Nephron (organoid): Measurements from ENCODE around the gene UBE3B.
A peak's percentile ranks its signal among the peaks of the same experiment; 100 is the strongest.

Experiments
- H3K27ac Mint-ChIP-seq, 3 experiments: 2 replicates each; pipeline ENCODE4 v1.8.0; 2020; ENCODE audit warnings: mixed read lengths in 3 of 3, mild to moderate bottlenecking in 2 of 3, moderate library complexity in 1 of 3
- H3K27me3 Mint-ChIP-seq: 2 replicates; pipeline ENCODE4 v1.8.0; 2021; ENCODE audit warnings: low read depth, mild to moderate bottlenecking, moderate library complexity, mixed read lengths
- H3K36me3 Mint-ChIP-seq: 2 replicates; pipeline ENCODE4 v1.8.0; 2020; ENCODE audit warnings: low read depth, mixed read lengths
- H3K4me1 Mint-ChIP-seq: 2 replicates; pipeline ENCODE4 v1.8.0; 2020; ENCODE audit warnings: mixed read lengths
- H3K4me3 Mint-ChIP-seq, 3 experiments: 2 replicates each; pipeline ENCODE4 v1.8.0; 2020; ENCODE audit warnings: mild to moderate bottlenecking in 3 of 3, mixed read lengths in 3 of 3, moderate library complexity in 2 of 3
- H3K9me3 Mint-ChIP-seq: 2 replicates; pipeline ENCODE4 v1.8.0; 2020; ENCODE audit warnings: mixed read lengths
- CTCF ChIP-seq, 3 experiments: fragments of 200-600 bp; sonication (generic); IDR thresholded peaks; one replicate each; pipeline ENCODE4 v1.5.0; 2021; ENCODE audit warnings: antibody characterized with exemption in 3 of 3; ENCODE audit not compliant: unreplicated experiment in 3 of 3

Gene UBE3B

GRCh38 chr12:109566424-109566823 is 89.0 kb downstream of the UBE3B start:
- no peaks in the 10 kb centered on the region for H3K9me3 Mint-ChIP-seq
- peaks cover 3% of the 10 kb centered on the region for H3K27me3 Mint-ChIP-seq
- TF ChIP-seq CTCF (IDR thresholded peaks at IDR 0.05; ENCODE audit: unreplicated experiment in 3 of 3) = no peak
- no peak overlapping the region for H3K27ac Mint-ChIP-seq
- H3K4me3 Mint-ChIP-seq = no peak overlapping the region
- peaks cover 27% of the 10 kb centered on the region for H3K36me3 Mint-ChIP-seq
- no peaks in the 10 kb centered on the region for H3K4me1 Mint-ChIP-seq

DNA sequence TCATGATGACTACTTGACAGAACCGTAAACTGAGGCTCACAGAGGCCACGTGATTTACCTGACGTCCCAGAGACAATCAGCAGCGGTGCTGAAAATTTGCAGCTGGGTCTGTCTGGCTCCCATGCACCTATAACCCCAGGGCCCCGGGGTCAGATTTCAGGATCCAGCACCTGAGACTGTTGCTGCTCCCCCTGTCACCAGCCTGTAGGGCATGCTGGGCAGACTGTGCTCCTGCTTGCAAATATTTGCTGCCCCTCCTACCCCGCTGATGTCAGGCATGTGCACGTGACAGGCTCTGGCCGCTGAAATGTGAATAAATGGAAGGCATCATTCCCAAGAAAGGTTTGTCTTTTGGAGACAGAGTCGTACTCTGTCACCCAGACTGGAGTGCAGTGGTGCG is 89.9 kb downstream of the UBE3B start:
- H3K4me1 Mint-ChIP-seq = no peaks in the 10 kb centered on the region
- H3K27ac Mint-ChIP-seq = no peak overlapping the region
- H3K4me3 Mint-ChIP-seq = no peak overlapping the region
- TF ChIP-seq CTCF (IDR thresholded peaks at IDR 0.05; ENCODE audit: unreplicated experiment in 3 of 3) = no peak
- H3K36me3 Mint-ChIP-seq = peaks cover 23% of the 10 kb centered on the region
- no peaks in the 10 kb centered on the region for H3K27me3 Mint-ChIP-seq
- H3K9me3 Mint-ChIP-seq = no peaks in the 10 kb centered on the region

DNA sequence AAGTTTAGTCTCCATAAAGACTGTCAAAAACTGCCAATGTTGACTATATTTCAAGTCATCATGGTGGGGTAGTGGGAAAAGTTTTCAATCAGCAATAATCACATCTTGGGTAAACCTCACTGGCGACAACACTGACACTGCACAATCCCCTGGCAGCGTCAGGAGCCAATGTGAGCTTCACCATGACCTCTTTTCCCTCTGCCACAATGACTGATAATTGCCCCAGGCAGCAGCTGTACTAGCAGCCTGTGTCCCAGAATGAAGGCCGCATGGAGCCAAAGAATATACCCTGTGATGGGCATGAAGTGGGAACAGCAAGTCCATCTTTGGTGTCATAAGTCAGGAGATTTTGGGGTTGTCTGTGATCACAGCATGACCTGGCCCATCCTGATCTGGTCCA is 90.5 kb downstream of the UBE3B start:
- H3K4me3 Mint-ChIP-seq = no peak overlapping the region
- no peaks in the 10 kb centered on the region for H3K9me3 Mint-ChIP-seq
- no peak for TF ChIP-seq CTCF (IDR thresholded peaks at IDR 0.05; ENCODE audit: unreplicated experiment in 3 of 3)
- peaks cover 6% of the 10 kb centered on the region for H3K4me1 Mint-ChIP-seq
- no peaks in the 10 kb centered on the region for H3K27me3 Mint-ChIP-seq
- H3K27ac Mint-ChIP-seq = no peak overlapping the region
- peaks cover 18% of the 10 kb centered on the region for H3K36me3 Mint-ChIP-seq

GRCh38 chr12:109568486-109568885 is 91.1 kb downstream of the UBE3B start:
- Mint-ChIP-seq H3K4me1 (peaks cover 10% of the 10 kb centered on the region), H3K27ac (no peak overlapping the region), H3K27me3 (no peaks in the 10 kb centered on the region), H3K36me3 (peaks cover 18% of the 10 kb centered on the region), H3K4me3 (no peak overlapping the region), H3K9me3 (no peaks in the 10 kb centered on the region)
- no peak for TF ChIP-seq CTCF (IDR thresholded peaks at IDR 0.05; ENCODE audit: unreplicated experiment in 3 of 3)

DNA sequence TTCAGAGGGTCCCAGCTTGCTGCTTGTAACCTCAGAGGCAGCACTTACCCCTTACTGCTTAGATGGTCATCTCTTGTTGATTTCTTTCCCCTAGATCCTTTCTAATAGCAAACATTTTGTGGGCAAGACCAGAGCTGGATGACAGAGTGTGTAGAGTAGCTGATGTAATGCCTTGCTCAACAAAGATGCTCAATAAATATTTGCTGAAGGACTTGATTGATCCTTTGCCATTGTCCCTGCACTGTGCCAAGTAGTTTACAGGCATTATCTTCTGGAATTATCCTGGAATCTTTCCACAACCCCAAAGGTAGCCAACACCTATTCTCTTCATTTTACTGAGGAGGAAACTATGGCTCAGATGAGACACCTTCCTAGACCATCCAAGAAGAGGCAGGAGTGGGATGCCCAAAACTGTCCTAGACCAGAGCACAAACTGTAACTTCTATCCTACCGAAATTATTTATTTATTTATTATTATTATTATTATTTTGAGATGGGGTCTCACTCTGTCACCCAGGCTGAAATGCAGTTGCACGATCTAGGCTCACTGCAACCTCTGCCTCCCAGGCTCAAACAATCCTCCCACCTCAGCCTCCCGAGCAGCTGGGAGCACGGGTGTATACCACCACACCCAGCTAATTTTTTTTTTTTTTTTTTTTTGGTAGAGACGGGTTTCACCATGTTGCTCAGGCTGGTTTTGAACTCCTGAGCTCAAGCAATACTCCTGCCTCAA is 94.5 kb downstream of the UBE3B start:
- Mint-ChIP-seq H3K27ac (peak overlapping the region in 1 of 3 experiments; percentile 38), H3K4me3 (peak overlapping the region; percentile 31 to 56 (median 51)), H3K9me3 (no peaks in the 10 kb centered on the region), H3K27me3 (no peaks in the 10 kb centered on the region), H3K4me1 (peaks cover 25% of the 10 kb centered on the region), H3K36me3 (peaks cover 21% of the 10 kb centered on the region)
- TF ChIP-seq CTCF (IDR thresholded peaks at IDR 0.05; ENCODE audit: unreplicated experiment in 3 of 3) = no peak

DNA sequence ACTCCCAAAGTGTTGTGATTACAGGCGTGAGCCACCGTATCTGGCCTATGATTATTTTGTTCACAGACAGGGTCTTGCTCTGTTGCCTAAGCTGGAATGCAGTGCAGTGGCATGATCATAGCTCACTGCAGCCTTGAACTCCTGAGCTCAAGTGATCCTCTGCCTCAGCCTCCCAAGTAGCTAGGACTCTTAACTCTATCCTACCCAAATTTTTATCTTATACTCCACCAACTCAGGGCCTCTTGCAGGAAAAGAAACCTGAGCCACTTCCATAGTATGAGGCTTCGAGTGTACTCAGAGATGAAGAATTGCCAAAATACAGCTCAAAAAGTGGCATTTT is 95.0 kb downstream of the UBE3B start:
- H3K9me3 Mint-ChIP-seq = no peaks in the 10 kb centered on the region
- no peak for TF ChIP-seq CTCF (IDR thresholded peaks at IDR 0.05; ENCODE audit: unreplicated experiment in 3 of 3)
- no peaks in the 10 kb centered on the region for H3K27me3 Mint-ChIP-seq
- H3K36me3 Mint-ChIP-seq = peaks cover 25% of the 10 kb centered on the region
- H3K4me3 Mint-ChIP-seq = peak overlapping the region; percentile 92 to 99 (median 95)
- peaks cover 25% of the 10 kb centered on the region for H3K4me1 Mint-ChIP-seq
- peak overlapping the region; percentile 74 to 95 (median 90) for H3K27ac Mint-ChIP-seq
